Neutrophil (primary cell): ENCODE results near the gene INSYN2B.
"Not testable (repeated sequence)": the region's sequence is repeated elsewhere in the genome, so short reads cannot be mapped to it uniquely, and the experiment has no call there.

Experiments used
- H3K27ac ChIP-seq: fragments of 200-600 bp; sonication (generic); 2 replicates; pipeline ENCODE4 v1.5.1; 2016; ENCODE audit warnings: mild to moderate bottlenecking, moderate library complexity
- H3K27me3 ChIP-seq: fragments of 200-600 bp; sonication (generic); 2 replicates; pipeline ENCODE4 v1.6.0; 2016; ENCODE audit warnings: mild to moderate bottlenecking
- H3K36me3 ChIP-seq: fragments of 200-600 bp; sonication (generic); 2 replicates; pipeline ENCODE4 v1.5.1; 2017
- H3K4me1 ChIP-seq, 2 experiments: fragments of 200-600 bp in 1 of 2; sonication (generic) in 1 of 2; 1 replicate in 1 of 2; 2 replicates in 1 of 2; pipeline versions ENCODE4 v1.5.1 to v1.6.1; 2013 to 2016; ENCODE audit warnings: low read depth in 1 of 2, low read length in 1 of 2, mild to moderate bottlenecking in 1 of 2, moderate library complexity in 1 of 2; ENCODE audit not compliant: control insufficient read depth in 1 of 2, insufficient read depth in 1 of 2
- H3K4me3 ChIP-seq, 2 experiments: fragments of 200-600 bp in 1 of 2; sonication (generic) in 1 of 2; 1 replicate in 1 of 2; 2 replicates in 1 of 2; pipeline ENCODE4 v1.5.1; 2013 to 2016; ENCODE audit warnings: low read depth in 1 of 2, low read length in 1 of 2, mild to moderate bottlenecking in 1 of 2, moderate library complexity in 1 of 2
- H3K9me3 ChIP-seq: fragments of 200-600 bp; sonication (generic); 2 replicates; pipeline ENCODE4 v1.5.1; 2016
- CTCF ChIP-seq: fragments of 200-600 bp; sonication (generic); IDR thresholded peaks from 2 replicates; pipeline ENCODE4 v1.5.1; 2016; ENCODE audit warnings: antibody characterized with exemption

INSYN2B gene

GRCh38 chr5:169960659-169961058, 19.6 kb downstream of the INSYN2B start:
- H3K36me3 ChIP-seq = peaks cover 18% of the 10 kb centered on the region
- H3K27ac ChIP-seq = no peak overlapping the region
- no peak for TF ChIP-seq CTCF
- H3K4me1 ChIP-seq = no peaks in the 10 kb centered on the region
- H3K9me3 ChIP-seq = no peaks in the 10 kb centered on the region
- H3K4me3 ChIP-seq = no peak overlapping the region
- no peaks in the 10 kb centered on the region for H3K27me3 ChIP-seq

- H3K4me3 ChIP-seq = no peak overlapping the region
- TF ChIP-seq CTCF = no peak
- no peaks in the 10 kb centered on the region for H3K9me3 ChIP-seq
- H3K27me3 ChIP-seq = no peaks in the 10 kb centered on the region
- no peaks in the 10 kb centered on the region for H3K4me1 ChIP-seq
- no peak overlapping the region for H3K27ac ChIP-seq
- peaks cover 25% of the 10 kb centered on the region for H3K36me3 ChIP-seq
Measured at GRCh38 chr5:169958278-169958677, 22.0 kb downstream of the INSYN2B start.

GRCh38 chr5:169956756-169957155, 23.5 kb downstream of the INSYN2B start:
- Histone ChIP-seq H3K27ac (no peak overlapping the region), H3K36me3 (peaks cover 25% of the 10 kb centered on the region), H3K4me3 (no peak overlapping the region), H3K27me3 (no peaks in the 10 kb centered on the region), H3K9me3 (no peaks in the 10 kb centered on the region), H3K4me1 (no peaks in the 10 kb centered on the region)
- TF ChIP-seq CTCF = no peak

GRCh38 chr5:169956126-169956525, 24.2 kb downstream of the INSYN2B start:
- no peak for TF ChIP-seq CTCF
- Histone ChIP-seq H3K27ac (no peak overlapping the region), H3K4me1 (no peaks in the 10 kb centered on the region), H3K36me3 (peaks cover 26% of the 10 kb centered on the region), H3K4me3 (no peak overlapping the region), H3K9me3 (no peaks in the 10 kb centered on the region), H3K27me3 (no peaks in the 10 kb centered on the region)

GRCh38 chr5:169954786-169955185, 25.5 kb downstream of the INSYN2B start:
- Histone ChIP-seq H3K36me3 (peaks cover 30% of the 10 kb centered on the region), H3K27me3 (no peaks in the 10 kb centered on the region), H3K9me3 (no peaks in the 10 kb centered on the region), H3K4me3 (no peak overlapping the region), H3K4me1 (no peaks in the 10 kb centered on the region), H3K27ac (no peak overlapping the region)
- no peak for TF ChIP-seq CTCF

DNA sequence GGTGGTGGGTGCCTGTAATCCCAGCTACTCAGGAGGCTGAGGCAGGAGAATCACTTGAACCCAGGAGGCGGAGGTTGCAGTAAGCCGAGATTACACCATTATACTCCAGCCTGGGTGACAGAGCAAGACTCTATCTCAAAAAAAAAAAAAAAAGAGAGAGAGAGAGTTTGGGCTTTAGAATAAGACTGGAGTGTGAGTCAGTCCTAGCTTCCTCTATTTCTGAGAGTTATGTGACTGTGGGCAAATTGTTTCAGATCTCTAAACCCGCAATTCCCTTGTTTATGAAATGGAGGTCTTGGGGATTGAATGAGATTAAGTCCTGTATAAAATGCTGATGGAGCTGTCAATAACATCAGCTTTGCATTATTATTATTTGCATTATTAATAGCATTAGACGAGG, 27.1 kb downstream of the INSYN2B start:
- H3K4me1 ChIP-seq, H3K9me3 ChIP-seq, H3K27me3 ChIP-seq, H3K4me3 ChIP-seq, H3K27ac ChIP-seq: not testable (repeated sequence)
- H3K36me3 ChIP-seq = peaks cover 34% of the 10 kb centered on the region
